Pulmonary artery endothelial cell (primary cell): Measurements from ENCODE around the gene KLHL13. TPM values are rescaled to one million over a fixed set of nuclear protein-coding genes. Genes with fewer than 3 reads are reported as not detected.

Experiments used
- DNase-seq: peaks from one replicate; pipeline ENCODE4 v3.0.0-alpha.2; 2011; ENCODE audit warnings: low read depth, low spot score
- total RNA-seq: library from RNA; depleted of rRNA; stranded (reverse); fragments of >200 nt; gene quantifications from 2 replicates; pipeline ENCODE4 v1.2.3, GENCODE V29; 2014

The KLHL13 gene
- total RNA-seq, 1 donor from 2014 or later: 14.3 TPM

DNA sequence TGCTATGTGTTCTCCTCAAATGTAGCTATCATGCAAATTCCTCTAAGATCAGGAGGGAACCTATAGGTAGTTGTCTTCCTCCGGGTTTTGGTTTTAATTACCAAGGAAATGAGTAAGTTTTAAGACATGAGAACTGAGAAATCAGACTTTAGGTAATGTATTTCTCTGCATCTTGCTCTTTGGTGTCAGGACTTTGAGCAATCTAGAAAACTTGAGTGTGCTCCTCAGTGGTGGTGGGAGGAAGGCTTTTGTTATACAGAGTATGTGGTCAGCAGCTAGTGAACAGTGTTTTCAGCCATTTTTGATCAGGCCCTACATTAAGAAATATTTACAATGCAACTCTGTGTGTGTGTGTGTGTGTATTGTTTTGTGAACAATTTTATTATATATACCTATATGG is 224.1 kb downstream of the KLHL13 start:
- DNase-seq: no peak

GRCh38 chrX:117871796-117872195 is 244.8 kb downstream of the KLHL13 start:
- DNase-seq: no peak

GRCh38 chrX:117860517-117860916 is 256.1 kb downstream of the KLHL13 start:
- no peak for DNase-seq

GRCh38 chrX:117854806-117855205 is 261.8 kb downstream of the KLHL13 start:
- DNase-seq: no peak

GRCh38 chrX:117851025-117851424 is 265.6 kb downstream of the KLHL13 start:
- no peak for DNase-seq

Other genes starting within 250 kb of the KLHL13 start
- gene WDR44, start 229.3 kb upstream of the KLHL13 start, total RNA-seq: 11.4 and 13.6 TPM in 2 replicates